GM21381 (cell line): ENCODE results near the gene LPP.
A peak's percentile ranks its signal among the peaks of the same experiment; 100 is the strongest.

Experiments used
- ATAC-seq: cut with Tn5 transposase; IDR thresholded peaks from one replicate; pipeline ENCODE4 v1.9.1; 2021; ENCODE audit warnings: mild to moderate bottlenecking, moderate library complexity; ENCODE audit not compliant: unreplicated experiment

Gene LPP

DNA sequence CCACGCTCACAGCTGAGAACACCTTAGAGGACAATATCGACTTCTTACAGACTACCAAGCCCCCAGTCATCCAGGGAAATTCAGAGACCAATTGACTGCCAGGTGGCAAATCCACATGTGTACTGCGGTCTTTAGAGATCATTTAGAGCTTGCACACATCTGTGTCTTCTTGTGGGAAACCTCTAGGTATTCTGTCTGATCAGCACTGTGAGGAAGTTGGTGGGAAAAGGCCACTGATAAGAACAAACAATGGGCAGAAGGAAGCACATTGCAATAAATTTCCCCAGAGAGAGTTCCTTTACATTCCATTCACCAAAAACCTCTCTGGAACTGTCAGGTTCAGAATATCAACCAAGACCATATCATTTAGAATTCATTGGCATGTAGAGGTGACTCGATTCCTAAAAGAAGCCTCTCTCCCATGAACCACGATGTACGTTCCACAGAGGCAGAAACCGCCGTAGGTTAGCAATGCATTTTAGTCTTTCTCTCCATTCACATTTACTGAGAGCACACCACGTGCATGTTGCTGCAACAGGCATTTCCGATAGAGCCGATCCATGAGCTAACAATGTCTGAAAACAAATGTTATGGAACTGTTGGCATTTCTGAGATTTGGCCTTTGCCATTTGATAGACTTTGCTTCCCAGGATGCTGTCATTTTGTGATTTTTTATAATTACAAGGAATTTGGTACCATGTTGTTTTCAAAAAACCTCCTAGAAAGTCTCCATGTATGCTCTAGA, 730.5 kb downstream of the LPP start:
- no peak for ATAC-seq

- ATAC-seq, result no peak
Measured at GRCh38 chr3:188888321-188889053, 734.5 kb downstream of the LPP start.

DNA sequence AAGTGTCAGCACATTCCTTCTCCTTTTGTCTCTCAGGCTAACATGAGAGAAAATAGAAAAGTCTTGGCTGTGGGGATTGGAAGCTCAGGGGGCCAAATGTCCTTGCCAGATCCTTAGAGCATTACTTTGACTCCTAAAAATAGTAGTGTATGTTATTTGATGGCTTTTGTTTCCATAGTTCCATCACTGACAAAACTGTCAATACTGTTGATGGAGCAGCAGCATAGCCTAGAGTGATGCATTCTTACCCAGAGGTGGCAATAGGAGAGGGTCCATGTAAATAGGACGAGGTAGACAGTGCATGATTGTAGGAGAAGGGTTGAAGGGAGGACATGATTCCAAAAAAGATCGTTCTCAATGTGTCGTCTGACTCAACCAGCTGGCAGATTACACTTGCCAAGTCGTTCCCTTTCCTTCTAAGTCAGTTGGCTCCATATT, 735.1 kb downstream of the LPP start:
- ATAC-seq, result no peak

- no peak for ATAC-seq
Measured at GRCh38 chr3:188890572-188891270, 736.8 kb downstream of the LPP start.

- ATAC-seq, result no peak
Measured at GRCh38 chr3:188899881-188900280, 745.9 kb downstream of the LPP start.

- ATAC-seq, result no peak
Measured at GRCh38 chr3:188900421-188900951, 746.5 kb downstream of the LPP start.

DNA sequence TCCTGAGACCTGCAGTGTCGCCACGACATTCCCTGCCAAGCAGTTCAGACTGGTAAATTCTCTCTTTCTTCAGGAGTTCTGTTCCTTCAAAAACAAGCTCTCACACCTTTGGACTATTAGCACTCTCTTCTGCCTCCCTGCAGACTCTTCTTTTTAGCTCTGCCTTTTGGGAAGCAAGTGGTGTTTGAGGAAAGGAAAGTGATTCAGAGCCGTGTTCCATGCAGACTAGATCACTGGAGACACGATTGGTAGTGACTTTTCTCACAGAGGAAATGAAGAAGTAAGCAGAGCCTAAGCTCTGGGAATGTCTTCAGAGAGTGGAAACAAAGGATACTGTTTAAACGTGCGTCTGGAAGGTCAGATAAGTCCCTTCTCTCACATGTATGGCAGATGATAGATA, 747.2 kb downstream of the LPP start:
- ATAC-seq, result no peak

DNA sequence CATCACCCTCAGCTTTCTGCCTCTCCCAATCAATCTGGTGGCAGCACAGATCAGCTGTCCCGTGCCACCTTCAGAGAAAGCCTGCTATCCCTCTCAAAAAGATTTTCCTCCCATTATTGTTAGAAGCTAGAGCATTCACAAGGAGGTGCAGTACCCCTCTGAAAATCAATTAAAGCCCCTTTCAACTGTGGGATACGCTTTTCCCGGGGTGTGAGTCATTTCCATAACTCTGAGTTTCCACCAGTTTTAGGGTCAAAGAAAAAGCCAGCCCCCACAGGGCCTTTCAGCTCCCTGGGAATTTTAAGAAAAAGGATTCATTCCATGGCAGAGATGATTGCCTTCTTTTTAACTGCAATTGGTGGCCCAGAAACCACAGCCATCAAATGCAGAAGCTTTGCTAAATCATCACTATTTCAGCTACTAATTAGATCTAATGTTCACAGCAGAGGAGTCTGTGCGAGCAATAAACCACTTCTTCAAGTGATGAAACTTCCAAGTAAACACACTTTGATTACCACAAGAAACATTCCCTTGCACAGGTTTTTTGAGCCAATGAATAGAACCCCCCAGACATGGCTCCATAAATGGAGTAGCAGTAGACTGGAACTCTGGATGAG, 747.8 kb downstream of the LPP start:
- ATAC-seq, result no peak

DNA sequence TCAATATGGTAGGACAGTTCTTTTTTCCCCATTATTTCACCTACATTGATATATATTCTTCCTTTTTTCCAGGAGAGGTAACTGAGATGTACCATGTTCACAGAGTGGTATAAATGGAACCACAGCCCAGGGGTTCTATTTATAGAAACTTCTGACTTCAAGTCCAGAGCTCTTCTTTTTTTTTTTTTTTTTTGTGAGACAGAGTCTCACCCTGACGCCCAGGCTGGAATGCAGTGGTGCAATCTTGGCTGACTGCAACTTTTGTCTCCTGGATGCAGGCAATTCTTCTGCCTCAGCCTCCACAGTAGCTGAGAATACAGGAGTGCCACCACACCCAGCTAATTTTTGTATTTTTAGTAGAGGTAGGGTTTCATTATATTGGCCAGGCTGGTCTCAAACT, 750.7 kb downstream of the LPP start:
- ATAC-seq, result no peak

DNA sequence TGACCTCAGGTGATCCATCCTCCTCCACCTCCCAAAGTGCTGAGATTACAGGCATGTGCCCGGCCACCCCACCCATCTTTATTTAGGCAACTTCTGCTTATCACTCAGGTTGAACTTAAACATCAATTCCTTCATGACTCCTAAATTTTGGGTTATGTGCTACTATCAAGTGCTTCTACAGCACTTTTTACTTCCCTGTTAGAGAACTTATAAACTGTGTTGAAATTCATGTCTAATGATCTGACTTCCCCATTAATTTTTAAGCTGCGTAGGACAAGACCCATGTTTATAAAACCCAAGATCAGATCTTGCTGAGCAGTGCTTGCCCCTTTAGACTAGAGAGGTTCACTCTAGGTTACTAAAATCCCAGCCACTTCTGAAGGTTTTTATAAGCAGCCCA, 751.6 kb downstream of the LPP start:
- ATAC-seq, result no peak

DNA sequence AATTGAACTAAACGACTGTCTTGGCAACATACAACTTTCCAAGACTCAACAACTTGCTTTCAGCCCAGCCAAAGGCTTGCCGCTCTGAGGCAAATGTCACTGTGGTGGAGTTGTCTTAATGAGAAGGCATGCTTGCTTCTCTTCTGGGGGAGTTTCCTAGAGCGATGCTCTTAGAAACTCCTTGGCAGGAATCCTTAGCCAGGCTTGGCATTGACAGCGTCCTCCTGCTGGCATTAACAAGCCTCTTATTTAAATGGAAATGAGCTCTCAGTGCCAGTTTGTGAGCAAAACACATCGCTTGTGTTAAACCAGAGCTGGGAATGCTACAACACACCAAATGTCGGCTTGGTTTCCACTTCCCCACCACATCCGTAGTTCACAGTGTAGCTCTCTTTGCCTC, 752.3 kb downstream of the LPP start:
- no peak for ATAC-seq

DNA sequence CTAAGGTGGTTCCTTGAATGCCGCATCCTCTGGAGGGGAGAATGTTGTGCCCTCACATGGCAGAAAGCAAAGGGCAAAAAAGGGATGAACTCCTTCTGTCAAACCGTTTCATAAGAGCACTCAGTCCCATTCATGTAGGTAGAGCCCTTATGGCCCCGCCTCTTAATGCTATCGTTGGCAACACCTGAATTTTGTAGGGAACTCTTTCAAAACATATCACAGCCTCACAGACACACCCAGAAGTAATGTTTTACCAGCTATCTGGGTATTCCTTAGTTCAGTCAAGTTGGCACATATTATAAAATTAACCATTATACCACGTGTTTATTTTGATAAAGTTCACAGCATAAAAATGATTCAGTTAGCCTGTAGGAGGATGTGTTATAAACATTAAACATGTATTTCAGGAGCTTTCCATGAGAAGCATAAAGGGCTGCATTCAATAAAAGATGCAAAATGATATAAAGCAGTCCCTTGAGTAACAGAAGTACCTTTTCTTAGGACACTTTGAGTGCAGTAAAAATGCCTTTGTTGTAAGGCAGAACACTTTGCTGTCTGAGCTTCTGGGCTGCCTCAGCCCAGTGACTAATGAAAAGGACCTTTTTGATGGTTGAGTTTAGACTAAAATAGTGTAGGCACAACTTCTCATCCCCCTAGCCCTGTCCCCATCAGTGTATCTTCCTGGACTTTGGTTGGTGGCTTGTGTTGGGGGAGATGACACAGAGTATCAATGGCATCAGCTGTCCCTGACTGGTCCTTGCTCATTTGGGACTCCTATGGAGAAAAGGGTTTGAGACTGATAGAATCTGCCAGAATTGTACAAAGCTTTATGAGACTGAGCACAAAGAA, 754.3 kb downstream of the LPP start:
- ATAC-seq, result no peak

GRCh38 chr3:188911026-188911850, 757.3 kb downstream of the LPP start:
- no peak for ATAC-seq

DNA sequence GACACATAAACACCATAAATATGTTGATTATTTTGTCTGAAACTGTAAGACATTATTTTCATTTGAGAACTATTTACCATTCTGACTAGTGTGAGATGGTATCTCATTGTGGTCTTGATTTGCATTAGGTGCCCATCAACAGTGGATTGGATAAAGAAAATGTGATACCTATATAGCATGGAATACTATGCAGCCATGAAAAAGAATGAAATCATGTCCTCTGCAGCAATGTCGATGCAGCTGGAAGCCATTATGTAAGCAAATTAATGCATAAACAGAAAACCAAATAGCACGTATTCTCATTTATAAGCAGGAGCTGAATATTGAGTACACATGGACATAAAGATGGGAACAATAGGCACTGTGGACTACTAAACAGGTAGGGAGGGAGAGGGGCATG, 759.1 kb downstream of the LPP start:
- no peak for ATAC-seq

- ATAC-seq, result peak; percentile 59
Measured at GRCh38 chr3:188914552-188914951, 760.6 kb downstream of the LPP start.

- ATAC-seq, result peak; percentile 45
Measured at GRCh38 chr3:188915127-188915526, 761.2 kb downstream of the LPP start.

DNA sequence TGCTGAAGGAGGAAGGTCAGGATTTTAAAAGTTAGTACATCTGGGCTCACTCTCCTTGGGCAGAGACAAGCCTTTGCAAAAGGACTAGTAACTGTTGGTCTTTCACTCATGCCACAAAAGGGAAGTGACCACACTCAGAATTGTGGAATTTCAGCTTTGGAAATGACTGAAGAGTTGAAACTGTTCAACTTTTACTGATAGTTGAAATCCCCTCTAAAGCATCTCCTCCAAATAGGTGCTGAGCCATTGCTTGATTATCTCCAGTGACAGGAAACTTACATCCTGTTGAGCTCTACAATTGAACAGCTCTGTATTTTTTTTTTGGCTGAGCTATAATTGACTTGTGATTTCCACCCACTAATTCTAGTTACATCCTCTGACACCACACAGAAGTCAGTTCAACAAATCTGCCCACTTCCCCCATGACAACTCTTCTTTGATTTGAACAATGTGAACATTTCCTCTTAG, 763.0 kb downstream of the LPP start:
- no peak for ATAC-seq

DNA sequence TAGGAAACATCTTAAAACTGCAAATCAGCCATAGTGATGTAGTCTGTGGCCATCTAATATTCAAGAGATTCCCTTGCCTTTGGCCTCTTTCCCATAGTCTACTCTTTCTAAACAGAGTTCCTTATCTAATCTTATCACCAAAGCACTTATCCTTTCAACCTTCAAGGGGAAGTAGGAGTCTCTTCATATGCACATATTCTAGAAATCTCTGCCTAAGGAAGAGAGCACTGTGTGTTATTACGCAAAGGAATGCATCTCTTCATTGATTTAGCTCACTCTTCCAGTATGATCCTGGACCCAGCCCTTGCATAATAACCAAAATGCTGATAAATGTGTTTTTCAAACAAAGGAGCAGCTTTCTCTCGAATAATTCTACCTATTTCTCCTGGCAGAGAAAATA, 764.1 kb downstream of the LPP start:
- ATAC-seq, result no peak

DNA sequence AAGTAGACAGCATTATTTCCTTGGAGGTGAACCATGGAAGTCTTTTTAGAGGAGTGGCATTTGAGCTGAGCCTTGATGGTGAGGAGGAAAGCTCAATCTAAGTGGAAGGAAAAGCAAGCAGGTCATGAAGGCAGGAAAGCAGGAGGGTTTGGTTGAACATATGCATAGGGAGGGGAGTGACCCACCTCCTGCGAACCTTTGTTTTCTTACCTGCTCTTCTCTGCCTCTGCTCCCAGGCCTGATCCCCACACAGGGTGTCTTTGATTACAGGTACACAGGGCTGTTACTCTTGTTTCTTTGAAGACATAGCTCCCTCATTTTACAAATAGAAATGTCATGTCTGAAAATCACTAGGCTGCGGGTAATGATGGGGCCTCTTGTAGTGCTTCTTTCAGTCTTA, 769.7 kb downstream of the LPP start:
- ATAC-seq, result no peak
